HG02798 (cell line): ENCODE results near the gene BRMS1L.
"Not testable (repeated sequence)": the region's sequence is repeated elsewhere in the genome, so short reads cannot be mapped to it uniquely, and the experiment has no call there.

Source experiments
- ATAC-seq: cut with Tn5 transposase; IDR thresholded peaks from one replicate; pipeline ENCODE4 v1.9.1; 2021; ENCODE audit warnings: mild to moderate bottlenecking; ENCODE audit not compliant: unreplicated experiment, poor library complexity

BRMS1L gene, protein sequence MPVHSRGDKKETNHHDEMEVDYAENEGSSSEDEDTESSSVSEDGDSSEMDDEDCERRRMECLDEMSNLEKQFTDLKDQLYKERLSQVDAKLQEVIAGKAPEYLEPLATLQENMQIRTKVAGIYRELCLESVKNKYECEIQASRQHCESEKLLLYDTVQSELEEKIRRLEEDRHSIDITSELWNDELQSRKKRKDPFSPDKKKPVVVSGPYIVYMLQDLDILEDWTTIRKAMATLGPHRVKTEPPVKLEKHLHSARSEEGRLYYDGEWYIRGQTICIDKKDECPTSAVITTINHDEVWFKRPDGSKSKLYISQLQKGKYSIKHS

DNA sequence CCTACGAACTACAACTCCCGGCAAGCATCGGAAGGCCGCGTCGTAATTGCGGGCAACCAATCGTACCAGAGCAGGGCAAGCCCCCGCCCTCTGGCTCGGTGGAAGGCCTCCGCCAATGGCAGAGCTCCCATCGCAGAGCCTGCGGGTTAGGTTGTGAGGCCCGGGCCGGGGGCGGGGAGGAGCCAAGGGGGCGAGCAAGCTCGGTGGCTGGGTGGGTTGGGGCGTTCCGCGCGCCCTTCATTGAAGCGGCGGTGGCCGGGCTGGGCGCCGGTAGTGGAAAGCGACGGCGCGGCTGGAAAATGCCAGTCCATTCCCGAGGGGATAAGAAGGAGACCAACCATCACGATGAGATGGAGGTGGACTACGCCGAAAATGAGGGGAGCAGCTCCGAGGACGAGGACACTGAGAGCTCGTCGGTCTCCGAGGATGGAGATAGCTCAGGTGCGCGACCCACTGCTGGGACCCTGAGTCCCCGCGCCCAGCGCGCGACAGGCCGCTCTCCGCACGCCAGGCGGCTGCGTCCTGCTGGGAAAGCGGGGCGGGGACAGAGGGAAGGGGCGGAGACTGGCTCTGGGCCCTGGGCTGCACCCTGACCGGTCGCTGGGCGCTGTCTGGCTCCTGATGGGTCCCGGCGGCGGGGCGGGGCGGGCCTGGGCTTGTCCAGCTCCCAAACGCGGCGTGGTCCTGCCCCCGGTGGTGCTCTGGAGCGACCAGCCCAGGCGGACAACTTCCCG lies at the start of gene BRMS1L:
TSS of gene BRMS1L (plus strand) at position 121 of the 734 bp plus-strand sequence. CDS start at position 300, 179 bp downstream.
- peak; percentile 96 for ATAC-seq

DNA sequence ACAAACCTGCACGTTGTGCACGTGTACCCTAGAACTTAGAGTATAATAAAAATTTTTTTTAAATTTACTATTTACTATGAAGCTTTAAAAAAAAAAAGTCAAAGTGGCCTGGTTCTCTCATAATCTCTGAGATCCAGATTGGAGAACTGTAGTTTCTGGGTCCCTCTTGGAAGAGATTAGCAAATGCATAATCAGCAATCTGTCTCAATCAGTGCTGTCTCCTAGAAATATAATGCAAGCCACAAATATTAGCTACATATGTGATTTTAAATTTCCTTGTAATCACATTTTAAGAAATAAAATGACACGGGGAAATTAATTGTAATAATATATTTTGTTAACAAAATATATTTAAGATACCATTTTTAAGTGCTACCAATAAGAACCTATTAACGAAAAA lies 49.3 kb upstream of the BRMS1L start:
- no peak for ATAC-seq

DNA sequence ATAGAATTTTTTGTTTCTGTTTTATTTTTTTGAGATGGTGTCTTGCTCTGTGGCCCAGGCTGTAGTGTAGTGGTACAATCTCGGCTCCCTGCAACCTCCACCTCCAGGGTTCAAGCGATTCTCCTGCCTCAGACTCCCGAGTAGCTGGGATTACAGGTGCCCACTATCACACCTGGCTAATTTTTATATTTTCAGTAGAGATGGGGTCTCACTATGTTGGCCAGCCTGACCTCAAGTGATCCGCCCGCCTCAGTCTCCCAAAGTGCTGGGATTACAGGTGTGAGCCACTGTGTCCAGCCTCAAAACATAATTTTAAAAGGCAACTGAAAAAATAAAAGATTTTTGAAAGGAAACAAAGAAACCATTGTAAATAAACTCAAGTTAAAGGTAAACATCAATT lies 48.6 kb upstream of the BRMS1L start:
- ATAC-seq, result not testable (repeated sequence)

DNA sequence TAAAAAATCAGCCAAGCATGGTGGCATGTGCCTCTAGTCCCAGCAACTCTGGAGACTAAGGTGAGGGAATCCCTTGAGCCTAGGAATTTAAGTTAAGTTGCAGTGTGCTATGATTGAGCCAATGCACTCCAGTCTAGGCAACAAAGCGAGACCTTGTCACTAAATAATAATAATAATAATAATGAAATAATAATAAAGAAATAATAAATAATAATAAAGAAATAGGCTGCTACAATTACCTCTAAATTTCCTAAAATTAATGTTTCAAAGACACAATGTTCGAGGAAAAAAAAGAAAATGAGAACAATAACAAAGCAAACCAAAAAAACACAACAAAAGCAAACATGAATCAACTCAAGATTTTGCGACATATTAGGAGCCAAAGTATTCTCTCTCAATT lies 46.8 kb upstream of the BRMS1L start:
- no peak for ATAC-seq

DNA sequence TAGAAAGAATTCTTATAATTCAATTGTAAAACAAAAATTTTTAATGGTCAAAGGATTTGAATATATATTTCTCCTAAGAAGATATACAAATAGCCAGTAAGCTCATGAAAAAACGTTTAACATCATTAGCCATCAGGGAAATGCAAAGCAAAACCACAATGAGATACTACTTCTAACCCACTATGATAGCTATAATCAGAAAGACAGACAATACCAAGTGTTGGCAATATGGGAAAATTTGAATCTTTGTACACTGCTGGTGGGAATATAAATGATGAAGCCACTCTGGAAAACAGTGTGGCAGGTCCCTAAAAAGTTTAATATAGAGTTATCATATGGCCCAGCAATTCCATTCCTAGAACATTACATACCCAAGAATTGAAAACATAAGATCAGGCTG lies 42.4 kb upstream of the BRMS1L start:
- no peak for ATAC-seq

DNA sequence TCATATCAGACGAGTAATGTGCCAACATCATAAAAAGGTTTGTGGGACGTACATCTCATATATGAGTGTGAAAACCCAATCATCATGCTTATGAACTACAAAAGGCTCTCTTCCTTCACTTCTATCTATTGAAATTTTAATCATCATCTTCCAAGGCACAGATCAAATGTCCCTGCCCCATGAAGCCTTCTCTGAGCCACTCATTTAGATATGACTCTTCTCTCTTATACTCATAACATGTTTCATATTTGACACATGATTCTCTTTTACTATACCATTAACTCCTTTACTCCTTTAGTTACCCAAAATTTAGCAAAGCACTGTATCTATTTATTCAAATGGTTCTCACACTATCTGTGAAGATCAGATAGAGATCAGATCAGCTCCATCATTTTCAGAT lies 39.3 kb upstream of the BRMS1L start:
- no peak for ATAC-seq

DNA sequence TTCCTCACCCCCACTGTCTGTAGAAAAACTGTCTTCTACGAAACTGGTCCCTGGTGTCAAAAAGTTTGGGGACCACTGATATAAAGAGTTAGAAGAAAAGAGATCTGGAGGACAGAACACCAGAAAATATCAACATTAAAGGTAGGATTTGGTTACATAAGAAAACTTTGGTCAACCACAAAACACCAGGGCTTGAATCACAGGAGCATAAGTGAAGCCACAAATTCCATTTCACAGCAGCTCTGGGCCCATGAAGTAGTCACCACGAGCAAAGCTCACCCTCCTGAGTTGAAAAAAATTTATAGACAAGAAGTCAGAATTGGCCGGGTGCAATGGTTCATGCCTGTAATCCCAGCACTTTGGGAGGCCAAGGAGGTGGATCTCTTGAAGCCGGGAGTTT lies 36.5 kb upstream of the BRMS1L start:
- ATAC-seq, result no peak

DNA sequence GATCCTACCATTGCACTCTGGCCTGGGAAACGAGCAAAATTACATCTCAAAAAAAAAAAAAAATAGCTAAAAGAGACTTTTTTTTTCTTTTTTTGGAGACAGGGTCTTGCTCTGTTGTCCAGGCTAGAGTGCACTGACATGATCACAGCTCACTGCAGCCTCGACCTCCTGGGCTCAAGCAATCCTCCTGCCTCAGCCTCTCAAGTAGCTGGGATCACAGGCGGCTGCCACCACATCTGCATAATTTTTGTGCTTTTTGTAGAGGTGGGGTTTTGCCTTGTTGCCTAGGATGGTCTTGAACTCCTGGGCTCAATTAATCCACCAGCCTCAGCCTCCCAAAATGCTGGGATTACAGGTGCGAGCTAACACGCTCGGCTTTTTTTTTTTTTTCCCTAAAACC lies 28.3 kb upstream of the BRMS1L start:
- ATAC-seq, result no peak

DNA sequence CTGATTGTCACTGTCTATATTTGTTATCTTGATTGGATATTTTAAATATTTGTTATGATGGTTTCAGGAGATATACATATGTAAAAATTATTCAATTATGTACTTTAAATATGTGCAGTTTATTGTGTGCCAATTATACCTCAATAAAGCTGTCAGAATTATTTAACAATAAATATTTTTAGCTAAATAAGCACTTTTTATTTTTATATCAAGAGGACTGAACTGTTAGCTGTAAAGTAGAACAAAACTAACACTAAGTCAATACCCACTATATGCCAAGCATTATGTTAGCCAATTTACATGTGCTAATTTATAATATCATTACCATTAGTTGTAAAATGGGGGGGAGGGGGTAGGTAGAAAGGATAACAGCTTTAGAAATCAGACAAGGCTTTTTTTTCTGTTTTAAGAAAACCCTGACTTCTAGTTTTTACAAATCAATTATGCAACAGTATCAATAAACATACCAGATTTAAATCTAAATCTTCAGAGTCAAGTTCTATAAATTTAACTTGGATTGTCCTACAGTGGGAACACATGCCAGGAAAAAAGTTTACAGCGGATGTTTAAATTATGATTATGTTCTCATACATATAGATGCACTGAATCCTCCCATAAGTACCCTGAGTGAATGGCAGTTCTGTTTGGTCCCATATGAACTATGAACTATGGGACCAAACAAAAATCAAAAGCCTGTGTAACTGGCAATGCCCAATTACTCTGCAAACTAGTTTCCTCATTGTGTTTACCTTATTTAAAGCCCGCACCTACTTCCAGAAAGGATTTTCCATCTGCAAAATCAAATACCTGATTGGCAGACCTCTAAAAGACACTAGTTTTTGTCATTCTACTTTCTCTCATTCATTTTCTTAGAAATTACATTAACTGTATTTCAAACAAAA lies 19.9 kb upstream of the BRMS1L start:
- ATAC-seq, result no peak

DNA sequence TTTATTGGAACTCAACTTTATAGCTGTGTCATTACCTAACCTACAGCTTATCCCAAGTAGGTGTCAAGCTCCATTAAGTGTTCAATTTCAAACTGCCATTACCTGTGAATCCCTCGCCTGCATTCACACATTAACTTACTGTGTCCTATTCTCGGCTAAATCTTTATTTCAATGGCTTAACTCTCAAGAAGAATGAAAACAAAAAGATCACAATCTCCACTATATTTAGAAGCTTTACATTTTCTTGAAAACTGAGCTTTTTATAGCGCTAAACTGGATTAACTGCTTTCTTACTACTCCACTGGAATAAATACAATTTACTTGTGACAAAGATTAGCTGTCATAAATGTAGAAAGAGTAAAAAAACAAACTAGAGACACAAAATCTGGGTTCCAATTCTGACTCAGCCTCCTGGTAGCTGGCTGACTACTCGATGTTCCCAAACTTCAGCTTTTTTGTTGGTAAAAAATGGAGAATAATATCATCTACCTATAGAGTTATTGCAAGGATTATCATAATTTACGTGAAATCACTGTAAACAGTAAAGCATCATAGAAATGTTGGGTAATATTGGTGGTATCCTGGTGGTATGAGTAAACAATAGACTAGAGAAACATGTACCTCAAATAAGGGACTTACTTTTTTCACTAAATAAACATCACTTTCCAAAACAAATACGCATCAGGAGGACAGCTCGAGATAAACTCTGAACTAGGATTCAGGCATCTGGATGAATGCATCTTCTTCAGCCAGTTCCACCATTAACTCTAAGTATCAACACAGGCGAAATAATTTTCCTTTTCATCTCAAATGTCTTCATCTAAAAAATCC lies 18.8 kb upstream of the BRMS1L start:
- ATAC-seq, result no peak

DNA sequence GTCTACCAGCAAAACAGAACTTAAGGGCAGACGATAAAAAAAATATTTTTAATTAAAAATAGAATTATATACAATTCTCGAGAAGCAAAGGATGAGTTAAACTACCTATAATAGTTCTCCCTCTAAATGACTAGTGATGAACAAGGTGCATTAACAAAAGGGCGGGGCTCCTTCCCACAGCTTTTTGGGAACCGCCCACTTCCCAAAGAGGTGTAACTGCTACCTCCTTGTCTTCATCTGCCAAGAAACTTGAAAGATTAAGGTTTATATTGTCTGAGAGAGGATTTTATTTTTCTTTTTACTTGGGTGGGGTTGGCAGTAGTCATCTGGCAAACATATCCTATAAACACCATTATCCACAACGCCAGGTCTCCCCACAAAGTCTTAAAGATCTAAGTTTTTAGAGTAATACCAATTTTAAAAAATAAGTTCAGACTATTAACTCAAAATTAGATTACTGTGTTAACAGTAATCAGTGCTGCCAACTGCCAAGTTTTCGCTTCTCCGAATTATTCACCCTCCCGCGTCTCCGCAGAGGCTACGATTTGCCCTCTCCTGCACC lies 18.0 kb upstream of the BRMS1L start:
- no peak for ATAC-seq

DNA sequence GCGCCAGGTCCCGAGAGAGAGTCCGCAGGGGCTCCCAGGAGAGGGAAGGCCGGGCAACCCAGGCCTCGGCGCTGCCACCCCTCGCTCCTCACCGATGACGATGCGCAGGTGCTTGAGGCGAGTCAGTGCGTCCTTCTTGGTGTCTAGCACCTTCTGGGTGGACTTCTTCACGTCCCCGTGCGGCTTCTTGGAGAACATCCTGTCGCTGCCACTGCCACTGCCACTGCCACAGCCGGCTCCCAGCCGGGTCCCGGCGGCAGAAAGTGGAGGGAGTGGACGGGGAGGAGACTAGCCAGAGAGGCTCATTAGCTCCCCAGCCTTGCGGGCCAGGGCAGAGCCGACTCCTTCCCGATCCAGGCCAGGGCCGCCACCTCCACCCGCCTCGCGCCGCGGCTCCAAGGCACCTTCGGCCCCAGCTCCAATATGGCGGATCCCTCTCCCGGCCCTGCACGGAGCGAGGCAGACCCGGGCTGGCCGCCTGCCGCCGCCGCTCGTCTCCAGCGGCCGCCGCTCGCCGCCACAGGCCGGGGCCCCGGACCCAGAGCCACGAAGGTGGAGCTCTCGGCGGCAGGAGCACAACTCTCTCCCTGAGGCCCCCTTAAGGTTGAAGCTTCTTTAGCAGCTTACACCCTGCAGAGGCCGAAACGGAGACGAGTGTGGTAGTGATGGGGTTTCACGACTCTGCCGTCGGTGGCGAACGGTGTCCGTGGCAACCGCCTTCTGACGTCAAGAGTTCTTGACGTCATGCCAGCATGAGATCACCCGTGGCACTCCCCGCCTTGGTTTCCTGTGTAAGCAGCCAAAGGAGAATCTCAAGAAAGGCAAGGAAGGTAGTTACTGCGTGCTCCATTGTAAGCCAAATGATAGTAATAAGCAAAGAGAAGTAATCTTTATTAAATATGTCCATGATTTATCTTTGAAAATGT lies 17.2 kb upstream of the BRMS1L start, which contains the start of gene RALGAPA1:
TSS of gene RALGAPA1 (minus strand) at position 658 of the 926 bp plus-strand sequence. CDS start at position 198, 460 bp downstream.
- ATAC-seq, result peak; percentile 97

DNA sequence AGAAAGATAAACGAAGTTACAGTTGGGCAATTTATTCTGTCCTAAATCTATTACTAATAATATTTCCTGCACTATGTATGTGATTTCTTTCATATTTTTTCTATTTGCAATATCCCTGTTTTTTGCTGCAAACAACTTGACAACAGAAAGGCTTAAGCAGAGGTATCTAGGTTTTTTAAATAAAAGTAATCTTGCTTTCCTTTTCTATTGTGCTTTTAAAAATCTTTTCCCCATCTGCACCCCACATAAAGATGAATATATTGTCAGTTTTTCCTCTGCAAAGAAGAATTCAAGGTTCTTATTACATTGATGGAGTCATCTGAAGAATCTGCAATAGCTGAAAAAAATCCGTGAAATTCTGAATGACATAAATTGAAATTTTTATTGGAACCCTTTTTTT lies 16.5 kb upstream of the BRMS1L start:
- no peak for ATAC-seq

DNA sequence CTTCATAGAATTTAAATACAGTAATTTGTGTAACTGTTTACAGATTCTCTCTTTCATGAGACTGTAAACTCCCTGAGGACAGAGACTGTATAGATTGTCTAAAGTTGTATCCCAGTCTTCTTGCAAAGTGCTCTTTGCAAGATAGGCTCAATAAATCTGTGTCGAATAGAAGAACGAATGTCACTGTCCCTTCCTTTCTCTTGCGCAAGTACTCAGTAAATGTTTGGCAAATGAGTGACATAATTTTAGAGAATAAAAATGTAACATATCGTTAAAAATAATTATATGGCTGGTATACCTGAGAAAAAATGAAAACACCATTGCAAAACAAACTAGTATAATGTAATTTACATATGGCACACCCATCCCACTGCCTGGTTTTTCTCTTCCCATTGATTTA lies 15.2 kb upstream of the BRMS1L start:
- ATAC-seq, result no peak

DNA sequence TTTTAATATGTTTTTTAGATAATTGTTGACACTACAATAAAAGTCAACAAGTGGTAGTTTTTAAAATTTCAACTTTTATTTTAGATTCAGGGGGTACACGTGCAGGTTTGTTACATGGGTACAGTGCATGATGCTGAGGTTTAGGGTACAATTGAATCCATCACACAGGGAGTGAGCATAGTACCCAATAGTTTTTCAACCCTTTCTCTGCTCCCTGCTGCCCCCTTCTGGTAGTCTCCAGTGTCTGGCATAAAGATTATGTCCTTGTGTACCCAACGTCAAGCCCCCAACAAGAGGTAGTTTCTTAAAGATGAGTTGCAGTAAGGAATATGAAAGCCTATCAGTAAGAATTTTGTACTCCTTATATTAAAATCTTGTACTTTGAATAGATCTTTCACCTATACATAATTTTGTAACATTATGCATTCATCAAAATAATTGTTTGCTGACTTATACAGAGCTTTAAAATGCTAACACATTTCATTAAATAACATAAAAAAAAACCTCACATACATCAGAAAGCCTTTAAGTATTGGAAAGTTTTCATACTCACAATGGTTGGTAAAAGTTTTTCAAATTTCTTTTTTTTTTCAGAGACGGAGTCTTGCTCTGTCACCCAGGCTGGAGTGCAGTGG lies 11.7 kb upstream of the BRMS1L start:
- ATAC-seq, result peak; percentile 85

DNA sequence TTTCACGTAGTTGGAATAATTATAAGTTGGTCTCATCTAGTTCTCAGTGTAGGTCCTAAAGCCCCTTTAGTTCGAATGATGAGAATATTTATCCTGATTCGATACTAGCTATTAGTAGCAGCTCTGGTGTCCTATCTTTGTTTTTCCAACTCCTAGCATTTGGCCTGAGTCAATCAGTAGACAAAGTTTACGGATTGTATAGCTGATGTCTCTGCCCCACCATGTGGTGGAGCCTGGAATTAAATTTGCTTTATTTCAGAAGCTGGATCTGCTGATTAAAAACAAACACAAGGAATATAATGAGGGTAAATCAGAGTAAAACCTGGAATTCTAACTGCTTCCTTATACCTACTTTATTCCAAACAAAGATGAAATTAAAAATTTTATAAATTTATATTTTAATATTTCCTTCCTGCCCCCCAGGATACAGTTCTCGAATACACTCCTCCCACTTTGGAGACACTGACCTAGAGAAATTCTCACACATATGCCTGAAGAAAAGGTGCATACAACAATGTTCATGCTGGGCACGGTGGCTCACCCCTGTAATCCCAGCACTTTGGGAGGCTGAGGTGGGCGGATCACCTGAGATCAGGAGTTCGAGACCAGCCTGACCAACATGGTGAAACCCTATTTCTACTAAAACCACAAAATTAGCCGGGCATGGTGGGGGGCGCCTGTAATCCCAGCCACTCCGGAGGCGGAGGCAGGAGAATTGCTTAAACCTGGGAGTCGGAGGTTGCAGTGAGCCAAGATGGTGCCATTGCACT lies 7.6 kb upstream of the BRMS1L start:
- no peak for ATAC-seq
